HUES64 (cell line): ENCODE measurements around the gene CCDC183.

Experiments used
- H3K27ac ChIP-seq: 2 replicates; pipeline ENCODE4 v1.7.0; 2013; ENCODE audit warnings: low read depth, low read length, inconsistent platforms
- H3K27me3 ChIP-seq: 2 replicates; pipeline ENCODE4 v1.6.1; 2013; ENCODE audit warnings: mild to moderate bottlenecking, low read length; ENCODE audit not compliant: insufficient read depth
- H3K36me3 ChIP-seq: 2 replicates; pipeline ENCODE4 v1.6.1; 2013; ENCODE audit warnings: mild to moderate bottlenecking, low read length; ENCODE audit not compliant: insufficient read depth
- H3K4me1 ChIP-seq: 2 replicates; pipeline ENCODE4 v1.6.1; 2013; ENCODE audit warnings: mild to moderate bottlenecking, low read length, moderate library complexity; ENCODE audit not compliant: insufficient read depth
- H3K4me3 ChIP-seq: 2 replicates; pipeline ENCODE4 v1.5.1; 2013; ENCODE audit warnings: mild to moderate bottlenecking, low read length, moderate library complexity
- H3K9ac ChIP-seq: 2 replicates; pipeline ENCODE4 v1.6.1; 2013; ENCODE audit warnings: mild to moderate bottlenecking, low read depth, low read length
- H3K9me3 ChIP-seq: 2 replicates; pipeline ENCODE4 v1.6.1; 2013; ENCODE audit warnings: low read depth, low read length; ENCODE audit not compliant: insufficient read depth
- WGBS: fragments of 150-250, 120-280 bp; methylation state at CpG from one replicate; pipeline ENCODE4 v1.1.7; 2013; ENCODE audit warnings: missing lambda C conversion rate; 5-methylcytosine and 5-hydroxymethylcytosine counted together

CCDC183 gene

GRCh38 chr9:136856541-136857141 lies 60.5 kb downstream of the CCDC183 start:
- no peaks in the 10 kb centered on the region for H3K27me3 ChIP-seq

DNA sequence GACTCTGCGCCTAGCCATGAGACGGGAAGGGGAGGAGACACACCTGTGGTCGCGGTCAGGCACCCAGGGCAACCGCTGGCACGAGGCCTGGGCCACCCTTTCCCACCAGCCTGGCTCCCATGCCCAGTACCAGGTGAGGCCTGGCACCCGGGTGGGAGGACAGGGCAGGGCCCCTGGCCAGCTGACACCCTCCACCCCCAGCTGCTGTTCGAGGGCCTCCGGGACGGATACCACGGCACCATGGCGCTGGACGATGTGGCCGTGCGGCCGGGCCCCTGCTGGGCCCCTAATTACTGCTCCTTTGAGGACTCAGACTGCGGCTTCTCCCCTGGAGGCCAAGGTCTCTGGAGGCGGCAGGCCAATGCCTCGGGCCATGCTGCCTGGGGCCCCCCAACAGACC lies 61.0 kb downstream of the CCDC183 start:
- Histone ChIP-seq H3K27me3 (no peaks in the 10 kb centered on the region), H3K4me1 (no peaks in the 10 kb centered on the region), H3K9me3 (no peaks in the 10 kb centered on the region), H3K9ac (no peak overlapping the region), H3K27ac (no peak overlapping the region), H3K36me3 (peaks cover 17% of the 10 kb centered on the region), H3K4me3 (no peak overlapping the region)
- WGBS = 91% methylated on average over 19 of the region's 19 CpGs

More at GRCh38 chr9:136856541-136857141, 60.5 kb downstream of the CCDC183 start:
- no peak overlapping the region for H3K27ac ChIP-seq
- H3K36me3 ChIP-seq = peaks cover 14% of the 10 kb centered on the region
- no peaks in the 10 kb centered on the region for H3K9me3 ChIP-seq
- H3K9ac ChIP-seq = no peak overlapping the region
- no peaks in the 10 kb centered on the region for H3K4me1 ChIP-seq
- H3K4me3 ChIP-seq = no peak overlapping the region
- WGBS = 91% methylated on average over 14 of the region's 14 CpGs
